Measurements from ENCODE around the gene CACHD1.

CACHD1 gene

DNA sequence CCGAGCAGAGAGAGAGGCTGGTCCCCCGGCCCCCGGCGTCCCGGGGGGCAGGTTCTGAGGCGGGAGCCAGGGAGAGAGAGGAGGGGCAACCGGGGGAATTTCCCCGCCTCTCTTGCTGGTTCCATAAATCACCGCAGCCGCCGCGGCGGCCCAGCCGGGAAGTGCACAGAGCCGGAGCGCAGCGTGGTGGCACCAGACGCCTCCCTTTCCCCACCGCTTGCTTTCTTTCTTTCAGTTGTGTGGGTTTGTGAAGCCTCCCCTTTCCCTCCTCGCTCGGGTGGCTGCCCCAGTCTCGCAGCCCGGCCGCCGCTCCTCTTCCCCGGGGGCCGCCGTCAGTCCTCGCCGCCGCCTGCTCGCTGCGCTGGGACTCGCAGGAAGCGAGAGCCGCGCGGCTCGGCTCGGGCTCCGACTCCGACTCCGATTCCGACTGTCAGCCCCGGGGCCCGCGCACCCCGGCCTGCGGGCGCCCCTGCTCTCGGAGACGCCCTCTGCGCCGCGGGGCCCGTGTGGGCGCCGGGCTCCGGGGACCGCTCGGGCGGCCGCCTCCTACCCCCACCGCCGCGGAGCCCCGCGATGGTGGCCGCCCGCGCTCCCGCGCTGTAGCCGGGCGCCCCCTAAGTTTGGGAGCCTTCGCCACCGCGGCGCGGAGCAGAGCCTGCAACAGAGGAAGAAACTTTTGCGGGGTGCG, at the start of gene CACHD1:
TSS of gene CACHD1 (plus strand) at position 153 of the 688 bp plus-strand sequence. CDS start 616 bp downstream, outside the sequence.
- DNase-seq (ENCODE audit: low read depth): no peak

- no peak for DNase-seq (ENCODE audit: low read depth)
These were observed 48.6 kb upstream of the CACHD1 start for GRCh38 chr1:64421377-64421776.

GRCh38 chr1:64423526-64423925, 46.4 kb upstream of the CACHD1 start:
- no peak for DNase-seq (ENCODE audit: low read depth)

- DNase-seq (ENCODE audit: low read depth): no peak
These were observed 45.5 kb upstream of the CACHD1 start for GRCh38 chr1:64424412-64424811.

DNA sequence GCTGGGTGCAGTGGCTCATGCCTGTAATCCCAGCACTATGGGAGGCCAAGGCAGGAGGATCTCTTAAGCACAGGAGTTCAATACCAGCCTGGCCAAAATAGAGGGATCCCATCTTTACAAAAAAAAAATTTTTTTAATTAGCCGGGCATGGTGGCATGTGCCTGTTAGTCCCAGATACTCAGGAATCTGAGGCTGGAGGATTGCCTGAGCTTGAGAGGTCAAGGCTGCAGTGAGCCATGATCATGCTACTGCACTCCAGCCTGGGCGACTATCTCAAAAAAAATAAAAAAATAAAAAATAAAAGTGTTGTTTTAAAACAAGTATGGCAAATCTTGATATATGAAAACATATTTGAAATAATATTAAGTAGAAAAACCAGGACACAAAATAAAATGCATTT, 44.4 kb upstream of the CACHD1 start:
- DNase-seq (ENCODE audit: low read depth): no peak

DNA sequence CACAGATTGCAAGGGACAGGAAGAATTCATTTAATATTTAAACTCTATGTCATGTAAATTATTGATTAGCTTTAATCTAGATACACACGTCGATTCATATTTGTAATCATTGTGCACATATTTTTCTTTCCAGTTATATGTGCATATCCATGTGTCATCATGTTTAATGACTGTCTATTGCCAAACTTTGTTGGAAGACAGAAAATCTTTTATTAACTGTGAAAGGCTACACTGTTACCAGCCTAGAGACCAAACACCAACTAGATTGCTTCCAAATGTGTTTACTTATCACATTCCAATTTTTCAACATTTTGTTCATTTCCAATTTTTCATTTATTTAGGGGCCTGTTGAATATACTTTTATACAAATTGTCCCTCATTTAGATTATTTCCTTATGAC, 43.2 kb upstream of the CACHD1 start:
- no peak for DNase-seq (ENCODE audit: low read depth)

- DNase-seq (ENCODE audit: low read depth): no peak
These were observed 42.0 kb upstream of the CACHD1 start for GRCh38 chr1:64427879-64428278.

DNA sequence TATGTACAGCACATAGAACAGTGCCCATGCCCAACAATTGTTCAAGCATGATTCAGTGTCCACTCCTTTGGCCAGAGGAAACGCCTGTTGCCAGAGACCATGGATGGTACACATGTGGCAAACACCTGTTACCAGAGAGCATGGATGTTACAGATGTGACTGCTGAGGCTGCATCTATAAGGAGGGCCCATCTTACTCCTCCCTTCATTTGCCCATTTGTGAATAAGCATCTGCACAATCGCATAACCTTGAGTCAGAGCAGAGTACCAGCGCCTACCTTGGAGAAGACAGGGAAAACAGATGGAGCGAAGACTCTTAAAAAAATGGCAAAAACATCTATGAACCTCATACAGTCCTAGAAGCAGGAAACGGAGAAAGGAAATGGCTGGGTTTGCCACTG, 36.6 kb upstream of the CACHD1 start:
- no peak for DNase-seq (ENCODE audit: low read depth)

- DNase-seq (ENCODE audit: low read depth): no peak
These were observed 36.2 kb upstream of the CACHD1 start for GRCh38 chr1:64433747-64434146.

DNA sequence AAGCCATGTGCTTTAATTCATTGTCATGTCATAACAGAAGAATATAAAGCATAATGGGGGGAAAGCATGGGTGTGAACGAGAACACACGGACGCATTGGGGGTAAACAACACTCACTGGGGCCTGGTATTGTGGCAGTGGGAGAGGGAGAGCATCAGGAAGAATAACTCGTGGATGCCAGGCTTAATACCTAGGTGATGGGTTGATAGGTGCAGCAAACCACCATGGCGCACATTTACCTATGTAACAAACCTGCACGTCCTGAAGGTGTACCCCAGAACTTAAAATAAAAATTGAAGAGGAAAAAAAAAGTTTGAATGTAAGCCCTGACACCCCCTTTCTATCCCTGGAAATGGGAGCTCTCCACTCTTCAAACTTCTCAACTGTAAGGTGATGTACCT, 34.9 kb upstream of the CACHD1 start:
- no peak for DNase-seq (ENCODE audit: low read depth)

GRCh38 chr1:64437453-64437852, 32.5 kb upstream of the CACHD1 start:
- DNase-seq (ENCODE audit: low read depth): no peak

GRCh38 chr1:64440183-64440826, 29.6 kb upstream of the CACHD1 start:
- DNase-seq (ENCODE audit: low read depth): no peak

DNA sequence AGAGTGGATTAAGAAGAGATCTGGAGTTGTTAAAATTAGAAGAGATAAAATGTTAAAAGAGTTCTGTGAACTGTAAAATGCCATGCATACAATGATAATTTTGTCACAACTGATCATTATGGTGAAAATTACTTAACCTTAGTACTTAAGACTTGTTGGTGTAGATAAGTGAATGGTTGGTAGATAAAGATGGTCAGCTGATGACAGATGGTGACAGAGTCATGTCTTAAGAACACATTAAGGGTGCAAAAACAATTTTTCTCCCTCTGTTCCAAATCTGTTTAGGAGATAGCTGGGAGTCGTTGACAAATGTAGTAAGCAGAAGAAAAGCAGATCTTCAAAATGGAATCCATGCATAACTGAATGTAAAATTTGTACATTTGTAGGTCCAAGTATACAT, 18.5 kb upstream of the CACHD1 start:
- DNase-seq (ENCODE audit: low read depth): no peak

- no peak for DNase-seq (ENCODE audit: low read depth)
These were observed 16.2 kb upstream of the CACHD1 start for GRCh38 chr1:64453688-64454087.

GRCh38 chr1:64458915-64459314, 11.0 kb upstream of the CACHD1 start:
- no peak for DNase-seq (ENCODE audit: low read depth)

- no peak for DNase-seq (ENCODE audit: low read depth)
These were observed 10.2 kb upstream of the CACHD1 start for GRCh38 chr1:64459743-64460142.

DNA sequence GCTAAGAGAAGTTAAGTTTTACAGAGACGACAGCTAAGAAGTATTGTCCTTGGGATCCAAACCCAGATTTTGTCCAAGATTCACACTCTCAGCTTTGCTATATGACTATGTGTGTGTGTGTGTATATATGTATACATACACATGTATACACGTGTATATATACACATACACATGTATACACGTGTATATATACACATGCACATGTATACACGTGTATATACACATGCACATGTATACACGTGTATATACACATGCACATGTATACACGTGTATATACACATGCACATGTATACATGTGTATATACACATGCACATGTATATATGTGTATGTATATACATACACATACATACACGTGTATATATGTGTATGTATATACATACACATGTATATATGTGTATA, 3.9 kb upstream of the CACHD1 start:
- DNase-seq (ENCODE audit: low read depth): no peak

GRCh38 chr1:64469116-64469976, 583 bp upstream of the CACHD1 start:
- no peak for DNase-seq (ENCODE audit: low read depth)

- no peak for DNase-seq (ENCODE audit: low read depth)
These were observed 812 bp downstream of the CACHD1 start for GRCh38 chr1:64470665-64471217.

- DNase-seq (ENCODE audit: low read depth): no peak
These were observed 1.5 kb downstream of the CACHD1 start for GRCh38 chr1:64471218-64472039.

DNA sequence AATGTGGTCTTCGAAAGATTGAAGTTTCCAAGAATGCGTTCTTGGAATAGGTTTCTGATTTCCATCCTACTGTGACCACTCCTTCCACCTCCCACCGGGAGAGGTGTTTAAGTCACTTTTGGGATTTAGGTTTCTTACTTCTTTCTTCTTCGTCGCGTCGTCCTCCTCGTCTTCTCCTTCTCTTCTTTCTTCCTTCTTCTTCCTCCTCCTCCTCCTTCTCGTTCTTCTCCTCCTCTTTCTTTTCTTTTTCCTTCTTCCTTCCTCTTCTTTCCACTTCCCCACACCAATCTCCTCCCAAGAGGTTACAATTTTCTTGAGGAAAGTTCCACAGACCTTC, 2.1 kb downstream of the CACHD1 start:
- no peak for DNase-seq (ENCODE audit: low read depth)

DNA sequence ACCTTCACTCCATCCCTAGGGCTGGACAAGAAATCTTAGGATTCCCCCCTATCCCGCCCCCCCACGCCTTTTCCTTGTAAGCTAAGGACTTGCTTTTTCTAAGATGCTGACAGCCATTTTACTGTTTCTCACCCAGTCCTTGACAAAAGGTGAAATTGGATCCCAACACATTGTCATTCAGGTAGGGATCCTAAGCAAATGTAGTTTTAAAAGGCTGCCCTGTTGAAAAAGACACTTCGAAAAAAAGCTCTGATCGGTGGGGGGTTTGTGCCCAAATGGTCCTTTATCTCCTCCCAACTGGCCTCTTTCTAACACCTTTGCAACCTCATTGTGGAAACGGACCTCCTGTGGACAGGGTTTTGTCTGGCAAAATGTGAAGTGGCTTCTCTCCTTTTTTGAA, 2.9 kb downstream of the CACHD1 start:
- DNase-seq (ENCODE audit: low read depth): no peak

Measured in non-pigmented ciliary epithelial cell (primary cell).